Effector memory CD8-positive, alpha-beta T cell (primary cell): Measurements from ENCODE around the gene OTUD7B.

ENCODE experiments used
- ATAC-seq: fragments of 150-1000 bp; cut with Tn5 transposase; replicated peaks from 2 replicates; pipeline ENCODE4 v1.10.0; 2021; ENCODE audit warnings: mild to moderate bottlenecking, moderate library complexity
- DNase-seq, 3 experiments: peaks; one replicate each; pipeline ENCODE4 v3.0.0; 2021
- H3K27ac Mint-ChIP-seq, 2 donors: one replicate each; pipeline ENCODE4 v1.8.0; 2022; ENCODE audit warnings: mild to moderate bottlenecking in 2 of 2, mixed read lengths in 2 of 2, moderate library complexity in 2 of 2
- H3K27me3 Mint-ChIP-seq, 2 donors: one replicate each; pipeline ENCODE4 v1.8.0; 2022; ENCODE audit warnings: mixed read lengths in 2 of 2
- H3K36me3 Mint-ChIP-seq: one replicate; pipeline ENCODE4 v1.8.0; 2022; ENCODE audit warnings: mild to moderate bottlenecking, moderate library complexity, mixed read lengths; ENCODE audit not compliant: insufficient read depth
- H3K4me1 Mint-ChIP-seq, 2 donors: one replicate each; pipeline ENCODE4 v1.8.0; 2022; ENCODE audit warnings: low read depth in 2 of 2, mixed read lengths in 2 of 2
- H3K4me3 Mint-ChIP-seq, 2 donors: one replicate each; pipeline ENCODE4 v1.8.0; 2022; ENCODE audit warnings: mild to moderate bottlenecking in 2 of 2, mixed read lengths in 2 of 2, moderate library complexity in 2 of 2
- H3K9me3 Mint-ChIP-seq, 2 donors: one replicate each; pipeline ENCODE4 v1.8.0; 2022; ENCODE audit warnings: mixed read lengths in 2 of 2

Gene OTUD7B

GRCh38 chr1:149916898-149917252, 93.7 kb downstream of the OTUD7B start:
- Mint-ChIP-seq H3K27me3 (peaks cover 0 to 19% of the 10 kb centered on the region in 2 donors), H3K27ac (peak overlapping the region in 1 of 2 donors; percentile 75), H3K4me3 (peak overlapping the region; percentile 79 to 83), H3K9me3 (no peaks in the 10 kb centered on the region), H3K4me1 (peaks cover 17% of the 10 kb centered on the region in 2 donors), H3K36me3 (no peaks in the 10 kb centered on the region)
- peak; percentile 8 for ATAC-seq
- no peak for DNase-seq

GRCh38 chr1:149916193-149916897, 94.2 kb downstream of the OTUD7B start:
- ATAC-seq: no peak
- H3K36me3 Mint-ChIP-seq: no peaks in the 10 kb centered on the region
- H3K4me1 Mint-ChIP-seq: peaks cover 17 to 18% of the 10 kb centered on the region in 2 donors
- no peak for DNase-seq
- peak overlapping the region; percentile 79 to 83 for H3K4me3 Mint-ChIP-seq
- peaks cover 0 to 19% of the 10 kb centered on the region in 2 donors for H3K27me3 Mint-ChIP-seq
- no peaks in the 10 kb centered on the region for H3K9me3 Mint-ChIP-seq
- peak overlapping the region; percentile 75 to 82 for H3K27ac Mint-ChIP-seq

- ATAC-seq (no peak), DNase-seq (no peak)
- peak overlapping the region; percentile 75 to 82 for H3K27ac Mint-ChIP-seq
- H3K4me1 Mint-ChIP-seq: peaks cover 17 to 20% of the 10 kb centered on the region in 2 donors
- no peaks in the 10 kb centered on the region for H3K36me3 Mint-ChIP-seq
- peaks cover 0 to 19% of the 10 kb centered on the region in 2 donors for H3K27me3 Mint-ChIP-seq
- H3K4me3 Mint-ChIP-seq: peak overlapping the region; percentile 79 to 83
- H3K9me3 Mint-ChIP-seq: no peaks in the 10 kb centered on the region
These were observed 94.9 kb downstream of the OTUD7B start for GRCh38 chr1:149915429-149916192.

GRCh38 chr1:149914545-149914944, 96.0 kb downstream of the OTUD7B start:
- Mint-ChIP-seq H3K27me3 (peaks cover 0 to 19% of the 10 kb centered on the region in 2 donors), H3K27ac (no peak overlapping the region), H3K4me1 (peaks cover 17 to 20% of the 10 kb centered on the region in 2 donors), H3K9me3 (no peaks in the 10 kb centered on the region), H3K36me3 (no peaks in the 10 kb centered on the region), H3K4me3 (no peak overlapping the region)
- no peak for DNase-seq
- ATAC-seq: no peak

GRCh38 chr1:149906570-149907075, 103.9 kb downstream of the OTUD7B start:
- no peaks in the 10 kb centered on the region for H3K27me3 Mint-ChIP-seq
- H3K4me1 Mint-ChIP-seq: peaks cover 0 to 11% of the 10 kb centered on the region in 2 donors
- peaks cover 5% of the 10 kb centered on the region for H3K36me3 Mint-ChIP-seq
- H3K27ac Mint-ChIP-seq: peak overlapping the region in 1 of 2 donors; percentile 35
- H3K4me3 Mint-ChIP-seq: no peak overlapping the region
- ATAC-seq: no peak
- no peaks in the 10 kb centered on the region for H3K9me3 Mint-ChIP-seq
- no peak for DNase-seq

GRCh38 chr1:149903836-149904491, 106.6 kb downstream of the OTUD7B start:
- DNase-seq (no peak), ATAC-seq (no peak)
- peaks cover 18% of the 10 kb centered on the region for H3K36me3 Mint-ChIP-seq
- no peak overlapping the region for H3K27ac Mint-ChIP-seq
- no peaks in the 10 kb centered on the region for H3K27me3 Mint-ChIP-seq
- peaks cover 19 to 22% of the 10 kb centered on the region in 2 donors for H3K4me1 Mint-ChIP-seq
- peaks cover 0 to 4% of the 10 kb centered on the region in 2 donors for H3K9me3 Mint-ChIP-seq
- no peak overlapping the region for H3K4me3 Mint-ChIP-seq

- Mint-ChIP-seq H3K9me3 (peaks cover 0 to 5% of the 10 kb centered on the region in 2 donors), H3K4me3 (peak within 1 kb of the TSS; percentile 86 to 89), H3K27me3 (peaks cover 0 to 2% of the 10 kb centered on the region in 2 donors), H3K36me3 (peaks cover 15% of the 10 kb centered on the region), H3K4me1 (peaks cover 21% of the 10 kb centered on the region in 2 donors), H3K27ac (peak within 1 kb of the TSS; percentile 82 to 86)
- ATAC-seq (peak; percentile 96), DNase-seq (peak; percentile 67 to 74 (median 73))
These were observed 110.9 kb downstream of the OTUD7B start, which contains the start of gene BOLA1 for GRCh38 chr1:149899460-149900284. TSS of gene BOLA1 (plus strand) at chr1:149899568. CDS start at chr1:149900060, 492 bp downstream.

GRCh38 chr1:149896575-149896974, 114.0 kb downstream of the OTUD7B start:
- no peak for DNase-seq
- no peak for ATAC-seq
- H3K4me3 Mint-ChIP-seq: no peak overlapping the region

GRCh38 chr1:149888999-149889289, 121.6 kb downstream of the OTUD7B start:
- DNase-seq: no peak
- ATAC-seq: no peak
- no peaks in the 10 kb centered on the region for H3K9me3 Mint-ChIP-seq
- no peaks in the 10 kb centered on the region for H3K4me1 Mint-ChIP-seq
- H3K36me3 Mint-ChIP-seq: no peaks in the 10 kb centered on the region
- H3K27me3 Mint-ChIP-seq: peaks cover 0 to 1% of the 10 kb centered on the region in 2 donors
- H3K4me3 Mint-ChIP-seq: no peak overlapping the region
- H3K27ac Mint-ChIP-seq: no peak overlapping the region

More at GRCh38 chr1:149896575-149896974, 114.0 kb downstream of the OTUD7B start:
- H3K27ac Mint-ChIP-seq: no peak overlapping the region
- H3K4me1 Mint-ChIP-seq: peaks cover 17 to 21% of the 10 kb centered on the region in 2 donors
- H3K9me3 Mint-ChIP-seq: peaks cover 0 to 5% of the 10 kb centered on the region in 2 donors
- peaks cover 0 to 11% of the 10 kb centered on the region in 2 donors for H3K27me3 Mint-ChIP-seq
- peaks cover 14% of the 10 kb centered on the region for H3K36me3 Mint-ChIP-seq

GRCh38 chr1:149888247-149888998, 122.1 kb downstream of the OTUD7B start:
- peak; percentile 18 for ATAC-seq
- Mint-ChIP-seq H3K36me3 (peaks cover 4% of the 10 kb centered on the region), H3K4me1 (peaks cover 0 to 3% of the 10 kb centered on the region in 2 donors), H3K27ac (no peak overlapping the region), H3K4me3 (no peak overlapping the region), H3K9me3 (no peaks in the 10 kb centered on the region), H3K27me3 (no peaks in the 10 kb centered on the region)
- peak; percentile 48 to 74 (median 56) for DNase-seq
